HG03095 (cell line): Measurements from ENCODE around the gene CTXN1.
"Not testable (repeated sequence)": the region's sequence is repeated elsewhere in the genome, so short reads cannot be mapped to it uniquely, and the experiment has no call there.

Source experiments
- ATAC-seq: cut with Tn5 transposase; IDR thresholded peaks from one replicate; pipeline ENCODE4 v1.9.1; 2021; ENCODE audit warnings: moderate library complexity; ENCODE audit not compliant: unreplicated experiment

Gene CTXN1

DNA sequence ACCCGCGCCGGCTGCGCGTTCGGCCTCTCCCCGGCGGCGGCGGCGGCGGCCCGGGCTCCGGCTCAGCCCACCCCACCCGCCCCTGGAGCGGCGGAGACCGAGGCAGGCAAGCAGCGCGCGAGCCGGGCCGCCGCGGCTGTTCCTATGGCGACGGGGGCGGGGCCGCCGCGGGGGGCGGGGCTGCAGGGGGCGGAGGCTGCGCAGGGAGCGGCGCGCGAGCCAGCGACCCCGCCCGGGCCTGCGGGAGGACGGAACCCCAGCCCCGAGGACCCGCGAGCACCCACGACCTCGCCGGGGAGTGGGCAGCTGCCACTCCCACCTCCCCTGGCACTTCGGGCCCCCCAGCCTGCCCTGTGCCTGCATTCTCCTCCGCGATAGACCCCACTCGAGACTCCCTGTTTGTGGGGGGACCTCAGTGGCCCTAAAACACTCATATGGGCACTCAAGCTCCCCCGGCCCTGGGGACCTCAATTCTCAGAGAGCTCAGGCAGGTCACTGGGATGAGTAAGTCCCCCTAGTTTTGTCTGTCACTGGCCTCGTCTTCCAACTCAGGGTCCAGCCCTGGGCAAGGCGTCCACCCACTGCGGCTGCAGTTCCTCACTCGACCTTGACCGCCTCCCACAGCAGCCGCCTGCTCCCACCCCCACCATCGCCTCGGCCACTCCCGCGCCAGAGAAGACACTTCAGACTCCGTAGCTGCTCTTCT lies at the start of gene CTXN1:
Gene CTXN1, minus strand, starts transcription at position 115 of the 706 bp plus-strand sequence. CDS start 597 bp downstream, outside the sequence.
- ATAC-seq, result no peak

DNA sequence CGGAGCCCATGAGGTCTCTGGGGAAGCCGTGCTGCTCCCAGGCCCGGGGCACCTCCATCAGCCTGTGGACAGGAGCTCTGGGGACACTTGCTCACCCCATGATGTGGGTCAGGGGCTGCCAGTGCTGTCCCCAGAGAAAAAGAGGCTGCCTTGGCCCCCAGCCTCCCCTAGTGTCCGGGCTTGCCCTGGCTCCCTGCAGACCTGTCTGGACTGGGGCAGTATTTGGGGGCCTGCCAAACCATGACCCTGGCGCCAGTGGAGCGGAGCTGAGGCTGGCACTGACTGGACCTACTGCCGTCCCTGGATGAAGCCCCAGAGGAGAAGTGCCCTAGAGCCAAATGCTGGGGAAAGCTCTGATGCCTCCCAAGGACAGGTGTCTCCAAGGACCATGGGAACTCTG lies 49.1 kb upstream of the CTXN1 start:
- ATAC-seq, result no peak

- no peak for ATAC-seq
Measured at GRCh38 chr19:7973883-7974282, 47.9 kb upstream of the CTXN1 start.

DNA sequence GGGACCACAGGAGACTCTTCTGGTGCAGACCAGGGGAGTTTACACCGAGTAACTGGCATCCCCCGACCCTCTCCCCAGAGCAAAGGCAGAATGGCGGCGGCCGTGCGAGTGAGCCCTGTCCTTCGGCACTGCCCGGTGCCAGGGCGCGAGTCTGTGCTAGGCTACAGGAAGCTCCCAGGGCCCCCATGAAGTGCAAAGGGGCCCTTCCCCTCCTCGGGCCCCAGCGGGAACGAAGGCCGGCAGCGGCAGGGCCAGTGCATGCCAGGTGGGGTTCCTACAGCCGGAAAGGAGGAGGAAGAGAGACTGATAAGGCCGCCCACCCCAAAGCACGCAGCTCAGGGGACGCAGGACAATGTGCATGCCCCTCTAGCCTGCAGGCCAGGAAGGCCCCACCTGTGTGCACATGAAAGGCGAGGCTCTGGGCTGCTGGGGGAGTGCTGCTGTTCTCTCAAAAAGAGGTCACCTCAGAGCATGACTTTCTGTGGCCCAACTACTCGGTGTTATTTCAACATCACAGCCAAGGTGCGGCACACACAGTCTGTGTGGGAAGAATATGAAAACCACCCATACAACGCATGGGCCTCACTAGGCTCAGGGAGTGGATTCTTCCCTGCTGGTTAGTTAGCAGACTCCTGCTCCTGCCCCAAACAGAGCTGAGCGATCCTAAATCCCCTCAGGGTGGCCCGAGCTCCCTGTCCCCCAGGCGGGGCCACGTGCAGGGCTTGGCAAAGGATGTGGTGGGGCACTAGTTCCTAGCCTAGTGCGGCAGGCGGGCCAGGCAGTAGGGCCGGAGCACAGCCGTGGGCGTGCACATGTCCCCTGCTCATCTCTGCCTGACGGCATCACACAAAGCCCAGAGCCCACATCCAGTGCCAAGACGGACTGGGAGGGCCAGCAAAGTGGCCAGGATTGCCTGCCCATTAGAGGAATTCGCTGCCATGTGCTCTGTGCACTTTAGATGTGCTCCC lies 45.9 kb upstream of the CTXN1 start:
- no peak for ATAC-seq

- no peak for ATAC-seq
Measured at GRCh38 chr19:7970716-7971448, 44.9 kb upstream of the CTXN1 start.

GRCh38 chr19:7969555-7969939 lies 43.6 kb upstream of the CTXN1 start:
- no peak for ATAC-seq

DNA sequence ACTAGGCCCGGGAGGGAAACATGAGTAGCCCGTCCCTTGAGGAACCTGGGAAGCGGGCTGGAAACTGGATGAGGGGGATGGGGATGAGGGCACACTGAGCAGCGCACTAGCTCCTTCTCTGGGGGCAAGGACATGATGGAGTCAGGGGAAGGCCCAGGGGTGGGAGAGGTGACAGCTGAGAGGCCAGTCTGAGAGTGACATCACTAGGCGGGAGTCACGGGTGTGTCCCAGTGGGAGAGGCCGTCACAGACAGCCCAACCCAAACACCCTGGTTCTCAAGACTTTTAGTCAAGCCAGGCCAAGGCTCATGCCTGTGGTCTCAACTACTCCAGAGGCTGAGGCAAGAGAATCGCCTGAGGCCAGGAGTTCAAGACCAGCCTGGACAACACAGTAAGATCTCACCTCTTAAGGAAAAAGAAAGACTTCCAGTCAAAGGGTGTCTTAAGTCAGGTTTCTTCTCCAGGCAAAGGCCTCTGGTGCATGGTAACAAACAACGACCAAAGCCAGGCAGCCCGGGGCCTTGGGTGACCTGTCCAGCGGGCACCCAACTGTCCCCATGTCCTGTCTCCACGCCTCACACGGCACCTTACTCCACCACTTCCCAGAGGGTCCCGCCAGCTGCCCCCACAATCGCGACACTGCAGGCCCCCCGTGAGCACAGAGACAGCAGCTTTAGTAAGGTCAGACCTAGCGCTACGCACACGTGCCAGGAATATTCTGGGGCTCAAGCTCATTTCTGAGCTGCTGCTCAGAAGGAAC lies 43.0 kb upstream of the CTXN1 start:
- no peak for ATAC-seq

- ATAC-seq, result no peak
Measured at GRCh38 chr19:7968008-7968795, 42.3 kb upstream of the CTXN1 start.

DNA sequence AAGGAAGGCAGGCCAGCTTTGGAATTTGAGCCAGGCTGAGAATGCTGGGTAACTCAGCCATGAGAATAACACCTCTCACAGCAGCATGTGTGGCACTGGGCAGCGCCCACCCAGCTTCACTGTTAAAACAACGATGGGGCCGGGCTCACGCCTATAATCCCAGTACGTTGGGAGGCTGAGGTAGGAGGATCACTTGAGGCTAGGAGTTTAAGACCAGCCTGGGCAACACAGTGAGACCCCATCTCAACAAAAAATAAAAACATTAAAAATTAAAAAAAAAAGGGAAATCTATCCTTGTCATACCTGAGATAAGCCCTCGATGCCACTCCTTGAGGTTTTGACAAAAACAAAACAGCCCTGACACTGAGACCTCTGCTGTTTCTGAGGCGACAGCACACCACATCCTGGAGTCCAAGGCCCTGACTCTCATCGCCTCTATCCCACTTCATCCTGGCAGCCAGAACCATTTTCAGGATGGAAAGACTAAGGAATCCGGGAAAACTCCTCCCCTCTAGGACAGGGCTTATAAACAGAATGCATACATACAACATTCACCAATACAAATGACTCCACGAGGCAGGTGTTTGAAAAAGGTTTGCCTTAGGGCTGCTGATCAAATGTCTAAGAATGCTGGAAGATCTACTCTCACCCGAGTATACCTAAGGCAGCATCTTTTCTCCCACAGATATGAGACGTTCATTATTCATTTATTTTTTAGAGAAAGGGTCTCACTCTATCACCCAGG lies 40.2 kb upstream of the CTXN1 start:
- no peak for ATAC-seq

DNA sequence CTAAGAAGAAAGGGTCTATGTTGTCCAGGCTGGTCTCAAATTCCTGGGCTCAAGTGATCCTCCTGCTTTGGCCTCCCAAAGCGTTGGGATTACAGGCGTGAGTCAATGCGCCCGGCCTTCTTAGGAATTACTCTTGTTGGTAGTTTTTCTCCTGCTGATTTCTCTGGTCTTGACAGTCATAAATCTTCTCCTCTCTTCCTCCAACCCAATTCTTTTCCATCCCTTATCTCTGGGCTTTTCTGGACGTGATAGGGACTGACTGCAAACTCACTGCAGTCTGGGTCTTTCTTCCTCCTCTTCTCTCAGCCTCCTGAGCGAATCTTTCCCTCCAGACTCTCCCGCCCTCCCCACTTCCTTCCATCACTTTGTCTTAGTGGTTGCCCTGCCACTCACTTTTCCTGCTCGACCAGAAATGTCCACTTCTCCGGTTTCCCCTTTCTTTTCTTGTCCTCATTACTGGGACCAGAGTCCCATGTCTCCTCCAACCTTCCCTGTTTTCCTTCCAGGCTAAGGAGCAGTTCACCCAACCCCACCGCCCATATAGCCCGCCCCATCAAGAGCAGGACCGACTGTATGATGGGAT lies 39.4 kb upstream of the CTXN1 start:
- no peak for ATAC-seq

DNA sequence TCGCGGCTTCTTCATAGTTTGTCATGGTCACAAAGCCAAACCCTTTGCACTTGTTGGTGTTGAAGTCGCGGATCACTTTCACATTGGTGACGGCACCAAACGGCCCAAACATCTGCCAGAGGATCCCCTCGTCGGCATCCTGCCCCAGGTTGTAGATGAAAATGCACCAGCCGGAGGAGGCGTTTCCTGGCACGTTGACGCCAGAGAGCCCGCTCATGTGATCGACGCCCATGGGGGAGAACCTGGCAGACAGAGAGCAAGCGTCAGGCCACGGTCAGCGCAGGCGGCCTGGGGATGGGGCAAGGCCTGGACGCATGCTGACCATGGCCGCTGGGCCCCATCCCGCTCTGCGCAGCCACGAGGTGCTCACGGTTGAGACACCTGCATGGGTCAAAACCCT lies 37.6 kb upstream of the CTXN1 start:
- ATAC-seq, result no peak

DNA sequence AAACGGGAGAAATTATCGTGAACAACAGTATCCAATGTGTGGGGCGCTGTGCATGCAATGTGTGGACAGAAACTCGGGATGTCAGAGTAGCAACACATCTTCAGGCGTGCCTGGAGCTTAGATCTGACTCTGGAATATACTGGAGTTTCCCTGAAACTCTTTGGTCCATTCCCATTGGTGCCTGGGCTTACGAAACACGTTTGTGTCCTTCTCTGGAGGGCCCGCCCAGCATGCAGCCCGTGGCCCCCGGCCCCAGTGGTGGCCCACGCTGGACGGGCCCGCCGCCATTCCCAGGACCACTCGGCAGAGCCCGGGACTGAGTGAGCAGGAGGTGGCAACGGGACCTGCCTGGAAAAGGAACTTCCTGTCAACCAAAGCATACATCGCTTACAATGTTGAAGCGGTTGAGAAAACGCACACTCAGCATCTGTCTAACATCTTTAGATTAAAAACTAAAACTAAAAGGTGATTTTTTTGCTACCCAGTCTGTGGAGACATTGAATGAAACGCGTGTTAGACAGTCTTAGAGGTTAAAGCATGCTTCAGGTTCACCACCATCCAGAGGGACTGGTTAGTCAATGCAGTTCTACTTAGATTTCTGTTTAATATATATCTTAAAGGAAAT lies 36.8 kb upstream of the CTXN1 start:
- ATAC-seq, result no peak

DNA sequence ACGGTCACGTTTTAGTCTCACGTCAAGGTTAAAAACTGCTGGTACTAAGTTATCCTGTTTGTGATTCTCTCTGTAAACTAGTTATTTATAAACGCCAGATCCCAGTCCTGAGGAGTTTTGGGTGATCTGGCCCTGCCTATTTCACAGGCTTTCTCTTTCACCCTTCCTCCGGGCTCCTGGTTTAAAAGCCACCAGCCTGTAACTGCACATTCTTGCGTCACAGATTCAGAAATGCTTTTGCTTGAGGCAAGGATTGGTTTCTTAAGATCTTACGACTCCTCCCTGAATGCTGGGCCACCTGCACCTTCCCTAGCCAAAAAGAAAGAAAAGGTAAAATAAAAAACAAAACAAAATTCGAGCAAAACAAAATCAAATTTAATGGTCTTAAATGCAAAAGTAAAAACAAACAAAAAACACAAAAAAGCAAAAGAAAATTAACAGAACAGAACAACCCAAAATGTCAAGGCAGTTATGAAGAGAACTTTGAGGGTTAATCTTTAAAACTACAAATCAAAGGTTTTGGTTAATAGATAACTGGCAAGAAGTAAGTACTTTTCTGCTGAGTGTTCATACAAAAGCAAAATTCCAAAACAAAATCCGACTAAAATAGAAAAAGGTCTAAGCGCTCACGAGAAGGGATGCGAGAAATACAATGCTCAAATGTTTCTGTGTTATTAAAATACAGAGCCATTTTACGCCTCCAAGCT lies 36.1 kb upstream of the CTXN1 start:
- ATAC-seq, result no peak

- not testable (repeated sequence) for ATAC-seq
Measured at GRCh38 chr19:7961082-7961481, 35.1 kb upstream of the CTXN1 start.

GRCh38 chr19:7959211-7959610 lies 33.3 kb upstream of the CTXN1 start:
- ATAC-seq, result no peak

- no peak for ATAC-seq
Measured at GRCh38 chr19:7955696-7956095, 29.8 kb upstream of the CTXN1 start.

DNA sequence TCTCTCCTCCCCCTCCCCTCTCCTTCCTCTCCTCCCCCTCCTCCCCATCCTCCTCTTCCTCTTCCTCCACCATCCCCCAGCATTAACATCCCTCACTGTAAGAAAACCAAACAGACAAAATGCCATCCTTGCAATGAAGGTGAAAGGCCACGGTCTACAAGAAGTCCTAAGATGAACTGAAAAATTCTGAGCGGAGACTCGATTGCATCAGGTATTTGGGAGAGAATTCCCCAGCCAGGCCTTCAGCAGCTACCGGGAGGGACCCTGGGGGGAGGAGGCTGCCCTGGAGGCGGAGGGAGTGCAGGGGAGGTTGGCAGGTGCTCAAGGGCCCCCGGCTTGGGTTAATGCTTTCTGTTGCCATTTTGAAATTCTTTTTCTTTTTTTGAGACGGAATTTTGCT lies 27.6 kb upstream of the CTXN1 start:
- no peak for ATAC-seq

GRCh38 chr19:7953060-7953459 lies 27.1 kb upstream of the CTXN1 start:
- ATAC-seq, result no peak
